GM12892 (cell line): ENCODE results near the gene CUBN.

Experiments used
- DNase-seq: peaks from one replicate; pipeline ENCODE4 v3.0.0; 2011; ENCODE audit not compliant: insufficient read length
- FAIRE-seq: peaks from 2 replicates; lab custom pipeline; 2011; peaks lifted over from hg19 to GRCh38; lab: Jason Lieb, UNC
- POLR2A ChIP-seq: IDR thresholded peaks from 2 replicates; pipeline ENCODE4 v1.6.1; 2011; ENCODE audit warnings: low read depth, low read length, control low read depth
- POLR2AphosphoS5 ChIP-seq: IDR thresholded peaks from 2 replicates; pipeline ENCODE4 v1.6.1; 2011; ENCODE audit warnings: low read depth, low read length, control low read depth
- TAF1 ChIP-seq: IDR thresholded peaks from 2 replicates; pipeline ENCODE4 v1.6.1; 2011; ENCODE audit warnings: low read depth, mild to moderate bottlenecking, control low read depth, low read length, borderline replicate concordance

Gene CUBN

GRCh38 chr10:17009212-17009700, 120.4 kb downstream of the CUBN start:
- DNase-seq, result no peak
- TF ChIP-seq POLR2AphosphoS5 (no peak), TAF1 (no peak), POLR2A (no peak)
- no peak for FAIRE-seq

- TF ChIP-seq POLR2A, result no peak
- no peak for TF ChIP-seq POLR2AphosphoS5
- TF ChIP-seq TAF1, result no peak
- DNase-seq (no peak), FAIRE-seq (no peak)
Observed at GRCh38 chr10:17007418-17007770, 122.2 kb downstream of the CUBN start.

- DNase-seq, result no peak
- no peak for FAIRE-seq
Observed at GRCh38 chr10:17006631-17007417, 122.8 kb downstream of the CUBN start.

GRCh38 chr10:17005621-17006566, 123.7 kb downstream of the CUBN start:
- no peak for FAIRE-seq
- no peak for DNase-seq
- TF ChIP-seq POLR2A, result no peak
- TF ChIP-seq TAF1, result no peak
- TF ChIP-seq POLR2AphosphoS5, result no peak

More at GRCh38 chr10:17006631-17007417, 122.8 kb downstream of the CUBN start:
- TF ChIP-seq TAF1, result no peak
- TF ChIP-seq POLR2A, result no peak
- TF ChIP-seq POLR2AphosphoS5, result no peak

GRCh38 chr10:17004801-17005380, 124.7 kb downstream of the CUBN start:
- DNase-seq, result no peak
- FAIRE-seq, result no peak
- TF ChIP-seq POLR2AphosphoS5 (no peak), POLR2A (no peak), TAF1 (no peak)

GRCh38 chr10:17003651-17004286, 125.8 kb downstream of the CUBN start:
- TF ChIP-seq POLR2AphosphoS5 (no peak), POLR2A (no peak), TAF1 (no peak)
- FAIRE-seq (no peak), DNase-seq (no peak)

- no peak for FAIRE-seq
- no peak for DNase-seq
Observed at GRCh38 chr10:17003151-17003550, 126.5 kb downstream of the CUBN start.

GRCh38 chr10:17001961-17002749, 127.5 kb downstream of the CUBN start:
- FAIRE-seq (no peak), DNase-seq (no peak)
- TF ChIP-seq TAF1, result no peak

More at GRCh38 chr10:17003151-17003550, 126.5 kb downstream of the CUBN start:
- TF ChIP-seq POLR2AphosphoS5 (no peak), TAF1 (no peak), POLR2A (no peak)

GRCh38 chr10:17001297-17001744, 128.3 kb downstream of the CUBN start:
- DNase-seq (no peak), FAIRE-seq (no peak)
- TF ChIP-seq POLR2A (no peak), POLR2AphosphoS5 (no peak), TAF1 (no peak)

- TF ChIP-seq POLR2A, result no peak
- FAIRE-seq (no peak), DNase-seq (no peak)
Observed at GRCh38 chr10:16999665-17000451, 129.8 kb downstream of the CUBN start.
